IgD-negative memory B cell (primary cell): ENCODE measurements around the gene SRCAP. TPM values are rescaled to one million over a fixed set of nuclear protein-coding genes. Genes with fewer than 3 reads are reported as not detected.
"Not testable (repeated sequence)": the region's sequence is repeated elsewhere in the genome, so short reads cannot be mapped to it uniquely, and the experiment has no call there.

ENCODE experiments used
- H3K27ac Mint-ChIP-seq, 3 donors: one replicate each; pipeline ENCODE4 v1.8.0; 2020 to 2022; ENCODE audit warnings: mild to moderate bottlenecking in 3 of 3, mixed read lengths in 3 of 3, moderate library complexity in 1 of 3
- H3K27me3 Mint-ChIP-seq: one replicate; pipeline ENCODE4 v1.8.0; 2021; ENCODE audit warnings: mixed read lengths
- H3K36me3 Mint-ChIP-seq: one replicate; pipeline ENCODE4 v1.8.0; 2020; ENCODE audit warnings: mild to moderate bottlenecking, mixed read lengths
- H3K4me1 Mint-ChIP-seq, 3 donors: one replicate each; pipeline ENCODE4 v1.8.0; 2020 to 2022; ENCODE audit warnings: mixed read lengths in 3 of 3, mild to moderate bottlenecking in 1 of 3
- H3K4me3 Mint-ChIP-seq, 4 donors: one replicate each; pipeline ENCODE4 v1.8.0; 2020 to 2022; ENCODE audit warnings: mild to moderate bottlenecking in 4 of 4, mixed read lengths in 4 of 4, moderate library complexity in 3 of 4
- H3K9me3 Mint-ChIP-seq, 3 donors: one replicate each; pipeline ENCODE4 v1.8.0; 2020 to 2021; ENCODE audit warnings: mixed read lengths in 3 of 3, mild to moderate bottlenecking in 1 of 3
- polyA plus RNA-seq: library from polyadenylated mRNA; unstranded; fragments of 300-500 nt; fragmentation: Illumina TruSeq; gene quantifications from one replicate; pipeline ENCODE4 v1.2.3, GENCODE V29; 2021

Gene SRCAP
- polyA plus RNA-seq, 1 donor from 2014 or later: 32.6 TPM

GRCh38 chr16:30669903-30670824, 28.8 kb upstream of the SRCAP start:
- H3K36me3 Mint-ChIP-seq: no peaks in the 10 kb centered on the region
- H3K4me3 Mint-ChIP-seq: no peak overlapping the region
- H3K27me3 Mint-ChIP-seq: no peaks in the 10 kb centered on the region
- H3K27ac Mint-ChIP-seq: peak overlapping the region in 1 of 3 donors; percentile 18
- H3K9me3 Mint-ChIP-seq: no peaks in the 10 kb centered on the region
- peaks cover 0 to 8% (median 0%) of the 10 kb centered on the region in 3 donors for H3K4me1 Mint-ChIP-seq

- H3K27me3 Mint-ChIP-seq: no peaks in the 10 kb centered on the region
- H3K27ac Mint-ChIP-seq: no peak overlapping the region
- H3K36me3 Mint-ChIP-seq: no peaks in the 10 kb centered on the region
- no peak overlapping the region for H3K4me3 Mint-ChIP-seq
- peaks cover 0 to 5% (median 0%) of the 10 kb centered on the region in 3 donors for H3K4me1 Mint-ChIP-seq
- no peaks in the 10 kb centered on the region for H3K9me3 Mint-ChIP-seq
Measured at GRCh38 chr16:30675143-30675542, 23.8 kb upstream of the SRCAP start.

GRCh38 chr16:30677931-30678585, 20.9 kb upstream of the SRCAP start:
- Mint-ChIP-seq H3K9me3 (no peaks in the 10 kb centered on the region), H3K27me3 (no peaks in the 10 kb centered on the region), H3K27ac (no peak overlapping the region), H3K4me3 (peak overlapping the region in 1 of 4 donors; percentile 9), H3K36me3 (no peaks in the 10 kb centered on the region), H3K4me1 (no peaks in the 10 kb centered on the region)

- no peak overlapping the region for H3K27ac Mint-ChIP-seq
- H3K4me1 Mint-ChIP-seq: no peaks in the 10 kb centered on the region
- H3K27me3 Mint-ChIP-seq: no peaks in the 10 kb centered on the region
- no peak overlapping the region for H3K4me3 Mint-ChIP-seq
- no peaks in the 10 kb centered on the region for H3K36me3 Mint-ChIP-seq
- H3K9me3 Mint-ChIP-seq: no peaks in the 10 kb centered on the region
Measured at GRCh38 chr16:30678586-30678970, 20.4 kb upstream of the SRCAP start.

- Mint-ChIP-seq H3K4me3 (no peak overlapping the region), H3K27me3 (no peaks in the 10 kb centered on the region), H3K27ac (no peak overlapping the region), H3K4me1 (no peaks in the 10 kb centered on the region), H3K36me3 (no peaks in the 10 kb centered on the region), H3K9me3 (peaks cover 0 to 2% (median 0%) of the 10 kb centered on the region in 3 donors)
Measured at GRCh38 chr16:30680326-30680725, 18.6 kb upstream of the SRCAP start.

GRCh38 chr16:30688701-30689100, 10.3 kb upstream of the SRCAP start:
- H3K27me3 Mint-ChIP-seq: no peaks in the 10 kb centered on the region
- H3K4me1 Mint-ChIP-seq: peaks cover 0 to 5% (median 2%) of the 10 kb centered on the region in 3 donors
- H3K9me3 Mint-ChIP-seq: peaks cover 0 to 2% (median 0%) of the 10 kb centered on the region in 3 donors
- H3K27ac Mint-ChIP-seq: no peak overlapping the region
- peaks cover 2% of the 10 kb centered on the region for H3K36me3 Mint-ChIP-seq
- no peak overlapping the region for H3K4me3 Mint-ChIP-seq

- Mint-ChIP-seq H3K27ac (peak overlapping the region in 1 of 3 donors; percentile 61), H3K4me3 (no peak overlapping the region)
Measured at GRCh38 chr16:30691907-30692306, 7.1 kb upstream of the SRCAP start.

GRCh38 chr16:30692396-30693064, 6.4 kb upstream of the SRCAP start:
- H3K4me1 Mint-ChIP-seq: peaks cover under 1 to 15% (median 6%) of the 10 kb centered on the region in 3 donors

More at GRCh38 chr16:30691907-30692306, 7.1 kb upstream of the SRCAP start:
- Mint-ChIP-seq H3K9me3 (no peaks in the 10 kb centered on the region), H3K36me3 (peaks cover 2% of the 10 kb centered on the region), H3K27me3 (no peaks in the 10 kb centered on the region), H3K4me1 (peaks cover 0 to 11% (median 6%) of the 10 kb centered on the region in 3 donors)

GRCh38 chr16:30694926-30695693, 3.9 kb upstream of the SRCAP start:
- Mint-ChIP-seq H3K27me3 (no peaks in the 10 kb centered on the region), H3K4me3 (peak overlapping the region in 1 of 4 donors; percentile 39), H3K27ac (no peak overlapping the region)

More at GRCh38 chr16:30692396-30693064, 6.4 kb upstream of the SRCAP start:
- Mint-ChIP-seq H3K27ac (no peak overlapping the region), H3K27me3 (no peaks in the 10 kb centered on the region), H3K4me3 (peak overlapping the region in 1 of 4 donors; percentile 46), H3K9me3 (no peaks in the 10 kb centered on the region), H3K36me3 (peaks cover 2% of the 10 kb centered on the region)

GRCh38 chr16:30696646-30697045, 2.3 kb upstream of the SRCAP start:
- H3K4me3 Mint-ChIP-seq: peak overlapping the region in 1 of 4 donors; percentile 99
- H3K27ac Mint-ChIP-seq, H3K9me3 Mint-ChIP-seq, H3K36me3 Mint-ChIP-seq, H3K27me3 Mint-ChIP-seq: not testable (repeated sequence)
- peaks cover 13 to 30% (median 22%) of the 10 kb centered on the region in 3 donors for H3K4me1 Mint-ChIP-seq

More at GRCh38 chr16:30694926-30695693, 3.9 kb upstream of the SRCAP start:
- H3K4me1 Mint-ChIP-seq: peaks cover 12 to 27% (median 20%) of the 10 kb centered on the region in 3 donors
- peaks cover 2% of the 10 kb centered on the region for H3K36me3 Mint-ChIP-seq
- H3K9me3 Mint-ChIP-seq: no peaks in the 10 kb centered on the region

GRCh38 chr16:30697264-30698138, 1.5 kb upstream of the SRCAP start:
- Mint-ChIP-seq H3K4me3 (peak overlapping the region; percentile 96 to 100 (median 98)), H3K36me3 (peaks cover 2% of the 10 kb centered on the region), H3K27ac (peak overlapping the region; percentile 100), H3K27me3 (no peaks in the 10 kb centered on the region), H3K4me1 (peaks cover 13 to 29% (median 22%) of the 10 kb centered on the region in 3 donors), H3K9me3 (no peaks in the 10 kb centered on the region)

GRCh38 chr16:30698139-30698815, 694 bp upstream of the SRCAP start:
- peaks cover 2% of the 10 kb centered on the region for H3K36me3 Mint-ChIP-seq
- peaks cover 11 to 27% (median 22%) of the 10 kb centered on the region in 3 donors for H3K4me1 Mint-ChIP-seq
- H3K4me3 Mint-ChIP-seq: peak overlapping the region; percentile 96 to 100 (median 98)
- no peaks in the 10 kb centered on the region for H3K27me3 Mint-ChIP-seq
- H3K9me3 Mint-ChIP-seq: no peaks in the 10 kb centered on the region
- H3K27ac Mint-ChIP-seq: peak overlapping the region; percentile 100

- H3K4me3 Mint-ChIP-seq: peak overlapping the region; percentile 95 to 100 (median 96)
- H3K4me1 Mint-ChIP-seq: peaks cover 7 to 22% (median 21%) of the 10 kb centered on the region in 3 donors
- H3K27me3 Mint-ChIP-seq: no peaks in the 10 kb centered on the region
- peak overlapping the region; percentile 96 to 100 (median 100) for H3K27ac Mint-ChIP-seq
- H3K9me3 Mint-ChIP-seq: no peaks in the 10 kb centered on the region
- peaks cover 4% of the 10 kb centered on the region for H3K36me3 Mint-ChIP-seq
Measured at GRCh38 chr16:30699615-30700099, 686 bp downstream of the SRCAP start.
